Endodermal cell (in vitro differentiated cells): ENCODE measurements around the gene KCNQ1. TPM values are rescaled to one million over a fixed set of nuclear protein-coding genes. Genes with fewer than 3 reads are reported as not detected.

ENCODE experiments used
- DNase-seq: peaks from one replicate; pipeline ENCODE4 v3.0.0-alpha.2; 2017
- H3K27ac ChIP-seq: 2 replicates; pipeline ENCODE4 v1.5.1; 2013; ENCODE audit warnings: mild to moderate bottlenecking, low read depth, low read length, moderate library complexity
- H3K27me3 ChIP-seq: 2 replicates; pipeline ENCODE4 v1.6.1; 2013; ENCODE audit warnings: mild to moderate bottlenecking, low read length, moderate library complexity; ENCODE audit not compliant: insufficient read depth, control insufficient read depth, poor library complexity, severe bottlenecking
- H3K36me3 ChIP-seq: 2 replicates; pipeline ENCODE4 v1.7.0; 2013; ENCODE audit warnings: mild to moderate bottlenecking, low read length, moderate library complexity; ENCODE audit not compliant: control insufficient read depth, insufficient read depth
- H3K4me1 ChIP-seq: one replicate; pipeline ENCODE4 v1.7.0; 2013; ENCODE audit warnings: low read length; ENCODE audit not compliant: control insufficient read depth, insufficient read depth
- H3K4me3 ChIP-seq: 2 replicates; pipeline ENCODE4 v1.5.1; 2013; ENCODE audit warnings: mild to moderate bottlenecking, low read length, moderate library complexity
- H3K9ac ChIP-seq: 2 replicates; pipeline ENCODE4 v1.6.1; 2013; ENCODE audit warnings: mild to moderate bottlenecking, low read length, moderate library complexity; ENCODE audit not compliant: poor library complexity, severe bottlenecking; ENCODE audit errors: extremely low read depth
- H3K9me3 ChIP-seq: 2 replicates; pipeline ENCODE4 v1.6.1; 2013; ENCODE audit warnings: mild to moderate bottlenecking, low read length, moderate library complexity; ENCODE audit not compliant: control insufficient read depth
- H3K27ac Mint-ChIP-seq: 2 replicates; pipeline ENCODE4 v1.8.0; 2020; ENCODE audit warnings: mixed read lengths
- H3K27me3 Mint-ChIP-seq: 2 replicates; pipeline ENCODE4 v1.8.0; 2021; ENCODE audit warnings: mild to moderate bottlenecking, mixed read lengths; ENCODE audit not compliant: insufficient read depth
- H3K36me3 Mint-ChIP-seq: 2 replicates; pipeline ENCODE4 v1.8.0; 2020; ENCODE audit warnings: low read depth, mixed read lengths
- H3K4me1 Mint-ChIP-seq: 2 replicates; pipeline ENCODE4 v1.8.0; 2020; ENCODE audit warnings: mixed read lengths
- H3K4me3 Mint-ChIP-seq: 2 replicates; pipeline ENCODE4 v1.8.0; 2020; ENCODE audit warnings: mild to moderate bottlenecking, moderate library complexity, mixed read lengths
- H3K9me3 Mint-ChIP-seq: 2 replicates; pipeline ENCODE4 v1.8.0; 2020; ENCODE audit warnings: mild to moderate bottlenecking, mixed read lengths
- WGBS, 2 experiments: methylation state at CpG; one replicate each; pipeline versions ENCODE4 v1.1.5 to v1.1.7; 2013; ENCODE audit warnings: missing lambda C conversion rate in 2 of 2, mixed read lengths in 1 of 2; ENCODE audit not compliant: insufficient coverage in 1 of 2, insufficient read length in 1 of 2; 5-methylcytosine and 5-hydroxymethylcytosine counted together
- total RNA-seq, 2 donors: library from RNA; stranded (reverse); fragmentation: NEBNext Ultra II Directional in 1 of 2; extraction: Animal tissue kit (Norgen Biotek cat#: 25700) in 1 of 2; gene quantifications; 2 replicates in 1 of 2; 3 replicates in 1 of 2; pipeline ENCODE4 v1.2.1, GENCODE V29; 2021
- TF ChIP-seq, protein P1 (sequence below): fragments of 200-600 bp; sonication (generic); conservative IDR thresholded peaks from 2 replicates; pipeline ENCODE4 v1.5.0; 2021; ENCODE audit warnings: antibody characterized with exemption, mild to moderate bottlenecking

KCNQ1 gene
- total RNA-seq, 2 donors from 2014 or later, result 1.8 to 3.5 TPM

DNA sequence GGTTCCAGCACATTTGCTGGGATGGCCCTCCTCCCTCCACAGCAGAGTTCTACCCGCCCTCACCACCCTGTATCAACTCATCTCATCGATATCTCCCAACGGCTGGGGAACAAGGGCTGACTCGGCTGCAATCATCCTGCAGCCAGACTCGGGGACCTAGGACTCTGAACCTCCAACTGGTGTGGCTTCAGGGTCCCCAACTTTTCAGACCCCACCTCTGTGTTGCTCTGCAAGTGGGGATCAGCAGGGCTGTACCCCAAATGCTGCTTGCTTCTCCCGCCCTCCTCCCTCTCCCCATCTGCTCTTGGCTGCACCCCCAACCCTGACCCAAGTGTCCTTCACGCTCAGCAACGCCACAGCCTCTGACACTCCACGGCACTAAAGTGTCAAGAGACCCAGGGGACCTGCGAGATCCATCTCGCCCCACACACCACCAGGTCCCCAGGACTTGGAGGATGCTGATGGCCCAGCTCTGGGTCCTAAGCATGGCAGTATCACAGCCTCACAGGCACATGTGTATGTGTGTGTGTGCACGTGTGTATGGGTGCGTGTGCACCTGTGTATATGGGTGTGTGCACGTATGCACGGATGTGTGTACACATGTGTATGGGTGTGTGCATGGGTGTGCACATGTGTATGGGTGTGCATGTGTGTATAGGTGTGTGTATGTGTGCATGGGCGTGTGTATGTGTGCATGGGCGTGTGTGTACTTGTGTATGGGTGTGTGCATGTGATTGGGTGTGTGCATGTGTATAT lies 26.4 kb downstream of the KCNQ1 start:
- Histone ChIP-seq H3K9ac (no peak overlapping the region), H3K27ac (no peak overlapping the region), H3K4me1 (no peaks in the 10 kb centered on the region), H3K36me3 (no peaks in the 10 kb centered on the region), H3K9me3 (no peaks in the 10 kb centered on the region), H3K27me3 (peaks cover 18% of the 10 kb centered on the region), H3K4me3 (no peak overlapping the region)
- H3K4me1 Mint-ChIP-seq, result no peaks in the 10 kb centered on the region
- TF ChIP-seq, protein P1, sequence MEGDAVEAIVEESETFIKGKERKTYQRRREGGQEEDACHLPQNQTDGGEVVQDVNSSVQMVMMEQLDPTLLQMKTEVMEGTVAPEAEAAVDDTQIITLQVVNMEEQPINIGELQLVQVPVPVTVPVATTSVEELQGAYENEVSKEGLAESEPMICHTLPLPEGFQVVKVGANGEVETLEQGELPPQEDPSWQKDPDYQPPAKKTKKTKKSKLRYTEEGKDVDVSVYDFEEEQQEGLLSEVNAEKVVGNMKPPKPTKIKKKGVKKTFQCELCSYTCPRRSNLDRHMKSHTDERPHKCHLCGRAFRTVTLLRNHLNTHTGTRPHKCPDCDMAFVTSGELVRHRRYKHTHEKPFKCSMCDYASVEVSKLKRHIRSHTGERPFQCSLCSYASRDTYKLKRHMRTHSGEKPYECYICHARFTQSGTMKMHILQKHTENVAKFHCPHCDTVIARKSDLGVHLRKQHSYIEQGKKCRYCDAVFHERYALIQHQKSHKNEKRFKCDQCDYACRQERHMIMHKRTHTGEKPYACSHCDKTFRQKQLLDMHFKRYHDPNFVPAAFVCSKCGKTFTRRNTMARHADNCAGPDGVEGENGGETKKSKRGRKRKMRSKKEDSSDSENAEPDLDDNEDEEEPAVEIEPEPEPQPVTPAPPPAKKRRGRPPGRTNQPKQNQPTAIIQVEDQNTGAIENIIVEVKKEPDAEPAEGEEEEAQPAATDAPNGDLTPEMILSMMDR, result no peak
- H3K9me3 Mint-ChIP-seq, result no peaks in the 10 kb centered on the region
- WGBS, 2 experiments, result 83 to 87% methylated on average over 8 to 17 of the region's 17 CpGs
- no peak overlapping the region for H3K4me3 Mint-ChIP-seq
- no peak overlapping the region for H3K27ac Mint-ChIP-seq
- peaks cover 44% of the 10 kb centered on the region for H3K27me3 Mint-ChIP-seq
- no peaks in the 10 kb centered on the region for H3K36me3 Mint-ChIP-seq
- peak; percentile 27 for DNase-seq

DNA sequence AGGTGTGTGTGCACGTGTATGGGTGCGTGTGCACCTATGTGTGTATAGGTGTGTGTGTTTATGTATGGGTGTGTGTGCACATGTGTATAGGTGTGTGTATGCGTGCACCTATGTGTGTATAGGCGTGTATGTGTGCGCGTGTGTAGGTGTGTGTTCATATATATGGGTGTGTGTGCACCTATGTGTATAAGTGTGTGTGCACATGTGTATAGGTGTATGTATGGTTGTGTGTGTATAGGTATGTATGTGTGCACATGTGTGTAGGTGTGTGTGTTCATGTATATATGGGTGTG lies 26.9 kb downstream of the KCNQ1 start:
- no peak for DNase-seq
- Histone ChIP-seq H3K27ac (no peak overlapping the region), H3K27me3 (peaks cover 18% of the 10 kb centered on the region), H3K36me3 (no peaks in the 10 kb centered on the region), H3K9me3 (no peaks in the 10 kb centered on the region), H3K4me1 (no peaks in the 10 kb centered on the region), H3K9ac (no peak overlapping the region), H3K4me3 (no peak overlapping the region)
- no peaks in the 10 kb centered on the region for H3K4me1 Mint-ChIP-seq
- TF ChIP-seq, protein P1, result no peak
- peaks cover 47% of the 10 kb centered on the region for H3K27me3 Mint-ChIP-seq
- no peaks in the 10 kb centered on the region for H3K9me3 Mint-ChIP-seq
- H3K27ac Mint-ChIP-seq, result no peak overlapping the region
- no peak overlapping the region for H3K4me3 Mint-ChIP-seq
- no peaks in the 10 kb centered on the region for H3K36me3 Mint-ChIP-seq
- 89 to 94% methylated on average over 6 of the region's 6 CpGs for WGBS, 2 experiments

DNA sequence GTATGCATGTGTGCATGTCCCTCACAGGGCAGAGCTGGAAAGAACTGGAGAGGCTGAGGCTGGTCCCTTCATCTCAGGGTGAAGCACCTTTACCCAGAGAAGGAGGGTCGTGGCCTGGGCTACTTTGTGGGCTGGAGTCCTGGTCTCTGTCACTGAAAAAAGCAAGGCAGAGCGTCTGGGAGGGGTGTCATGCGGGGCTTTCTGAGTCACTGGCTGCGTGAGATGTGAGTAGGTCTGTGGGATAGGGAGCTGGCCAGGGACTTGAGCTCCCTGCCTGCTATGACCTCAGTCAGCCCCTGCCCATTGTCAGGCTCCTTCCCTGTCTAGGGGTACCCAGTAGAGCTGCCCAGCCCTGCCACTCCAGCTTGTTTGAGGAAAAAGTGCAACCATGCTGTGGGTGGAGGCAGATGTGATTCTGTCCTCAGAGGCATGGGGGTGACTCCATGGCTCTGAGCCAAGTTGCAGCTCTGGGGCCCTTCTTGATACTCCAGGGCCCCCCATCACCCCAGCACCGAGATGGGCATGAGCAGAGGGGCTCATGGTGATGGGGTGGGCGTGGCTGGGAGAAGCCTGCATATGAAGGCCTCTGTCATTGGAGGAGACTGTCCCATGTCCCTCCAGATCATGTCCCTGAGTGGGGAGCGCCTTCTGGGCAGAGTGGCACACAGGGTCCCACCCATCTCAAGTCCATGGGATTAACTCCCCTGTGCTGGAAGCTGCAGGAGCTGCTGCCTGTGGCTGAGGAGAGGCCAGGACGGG lies 27.8 kb downstream of the KCNQ1 start:
- H3K4me1 Mint-ChIP-seq, result no peaks in the 10 kb centered on the region
- WGBS, 2 experiments, result 77 to 86% methylated on average over 3 to 8 of the region's 8 CpGs
- H3K4me3 ChIP-seq, result no peak overlapping the region
- no peak overlapping the region for H3K4me3 Mint-ChIP-seq
- H3K36me3 ChIP-seq, result no peaks in the 10 kb centered on the region
- H3K4me1 ChIP-seq, result no peaks in the 10 kb centered on the region
- peaks cover 18% of the 10 kb centered on the region for H3K27me3 ChIP-seq
- DNase-seq, result no peak
- no peaks in the 10 kb centered on the region for H3K9me3 ChIP-seq
- peaks cover 51% of the 10 kb centered on the region for H3K27me3 Mint-ChIP-seq
- no peak overlapping the region for H3K27ac Mint-ChIP-seq
- H3K9ac ChIP-seq, result no peak overlapping the region
- H3K27ac ChIP-seq, result no peak overlapping the region
- H3K36me3 Mint-ChIP-seq, result no peaks in the 10 kb centered on the region
- TF ChIP-seq, protein P1, result no peak
- H3K9me3 Mint-ChIP-seq, result peaks cover under 1% of the 10 kb centered on the region
